Right lobe of liver (tissue), 4 donors: ENCODE results near the gene MAP2.

Experiments used
- POLR2A ChIP-seq: fragments of 450-650 bp; IDR thresholded peaks from one replicate; pipeline ENCODE4 v1.6.1; 2017; ENCODE audit warnings: antibody characterized with exemption, mild to moderate bottlenecking
- TF ChIP-seq, protein P1 (sequence below), 4 donors: fragments of 200-600 bp in 3 of 4; fragments of 450-650 bp in 1 of 4; IDR thresholded peaks; one replicate each; pipeline versions ENCODE4 v1.5.1 to v1.8.0; 2016 to 2022; ENCODE audit warnings: antibody characterized with exemption in 4 of 4, mild to moderate bottlenecking in 2 of 4
- donor health status: DM: no; HTN: no; CAD: no.
- donor health status: DM: no; HTN: no; CAD: no.
- donor health status: DM: no; HTN: yes; CAD: no.

DNA sequence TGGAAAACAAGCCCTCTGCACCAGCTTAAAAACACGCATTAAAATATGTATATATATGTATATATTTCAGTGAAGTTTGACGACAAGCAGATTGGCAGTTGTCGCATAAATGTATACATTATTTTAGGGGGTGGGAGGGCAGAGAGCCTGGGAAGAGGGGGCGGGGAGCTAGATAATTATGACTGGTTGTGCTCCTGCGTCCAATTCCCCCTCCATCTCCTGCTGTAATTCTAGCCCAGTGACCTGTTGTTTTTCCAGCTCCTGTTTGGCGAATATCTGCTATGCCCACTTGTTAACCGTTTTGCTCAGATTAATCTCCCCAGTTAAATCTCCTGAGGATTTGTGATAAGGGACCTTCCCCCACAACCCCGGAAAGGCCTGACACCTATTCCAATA lies 348.4 kb downstream of the MAP2 start:
- no peak for TF ChIP-seq POLR2A
- TF ChIP-seq, protein P1, sequence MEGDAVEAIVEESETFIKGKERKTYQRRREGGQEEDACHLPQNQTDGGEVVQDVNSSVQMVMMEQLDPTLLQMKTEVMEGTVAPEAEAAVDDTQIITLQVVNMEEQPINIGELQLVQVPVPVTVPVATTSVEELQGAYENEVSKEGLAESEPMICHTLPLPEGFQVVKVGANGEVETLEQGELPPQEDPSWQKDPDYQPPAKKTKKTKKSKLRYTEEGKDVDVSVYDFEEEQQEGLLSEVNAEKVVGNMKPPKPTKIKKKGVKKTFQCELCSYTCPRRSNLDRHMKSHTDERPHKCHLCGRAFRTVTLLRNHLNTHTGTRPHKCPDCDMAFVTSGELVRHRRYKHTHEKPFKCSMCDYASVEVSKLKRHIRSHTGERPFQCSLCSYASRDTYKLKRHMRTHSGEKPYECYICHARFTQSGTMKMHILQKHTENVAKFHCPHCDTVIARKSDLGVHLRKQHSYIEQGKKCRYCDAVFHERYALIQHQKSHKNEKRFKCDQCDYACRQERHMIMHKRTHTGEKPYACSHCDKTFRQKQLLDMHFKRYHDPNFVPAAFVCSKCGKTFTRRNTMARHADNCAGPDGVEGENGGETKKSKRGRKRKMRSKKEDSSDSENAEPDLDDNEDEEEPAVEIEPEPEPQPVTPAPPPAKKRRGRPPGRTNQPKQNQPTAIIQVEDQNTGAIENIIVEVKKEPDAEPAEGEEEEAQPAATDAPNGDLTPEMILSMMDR (IDR thresholded peaks at IDR 0.05), result no peak
